KOPT-K1 (cell line): Measurements from ENCODE around the gene MSANTD4.

Source experiments
- H3K27ac ChIP-seq: fragments of 200-600 bp; sonication (generic); 2 replicates; pipeline ENCODE4 v1.5.1; 2016; ENCODE audit warnings: antibody characterized with exemption, mild to moderate bottlenecking, low read depth, low read length; ENCODE audit not compliant: poor library complexity, severe bottlenecking
- H3K36me3 ChIP-seq: fragments of 200-600 bp; sonication (generic); 2 replicates; pipeline ENCODE4 v1.5.1; 2017; ENCODE audit warnings: antibody characterized with exemption, mild to moderate bottlenecking, low read length, moderate library complexity; ENCODE audit not compliant: insufficient read depth
- H3K9me3 ChIP-seq: fragments of 200-600 bp; sonication (generic); 2 replicates; pipeline ENCODE4 v1.5.1; 2017; ENCODE audit warnings: antibody characterized with exemption, low read length, mild to moderate bottlenecking; ENCODE audit not compliant: insufficient read depth, poor library complexity, severe bottlenecking

The MSANTD4 gene

DNA sequence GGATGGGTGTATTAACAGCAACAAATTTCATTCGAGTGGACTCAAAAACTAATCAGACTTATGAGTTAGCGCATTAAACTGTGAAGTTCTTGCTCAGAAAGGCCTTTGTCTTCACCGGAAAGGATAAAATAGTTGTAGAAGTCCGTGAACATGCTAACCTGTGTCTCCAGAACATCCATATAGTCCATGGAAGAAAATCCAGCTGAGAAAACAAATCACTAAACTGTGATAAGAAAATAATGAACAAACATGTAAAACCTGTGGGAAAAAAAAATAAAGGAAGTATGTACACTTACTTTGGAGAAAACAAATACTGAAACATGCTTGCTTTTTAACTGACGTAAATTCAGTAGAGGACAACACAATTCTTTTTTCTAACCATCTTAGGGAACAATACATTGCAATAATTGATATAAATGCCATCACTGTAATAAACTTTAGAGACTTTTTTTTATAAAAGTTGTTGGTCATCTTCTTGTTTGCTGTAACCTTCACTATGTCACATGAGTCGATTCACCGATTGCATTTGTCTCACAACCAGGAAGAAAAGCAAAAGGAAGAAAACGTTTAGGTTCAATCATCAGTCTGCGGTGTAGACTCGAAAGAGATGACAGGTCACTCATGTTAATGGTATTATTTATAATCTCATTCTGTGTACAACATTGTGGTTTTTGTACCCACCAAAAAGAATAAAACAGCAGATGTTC, 41.9 kb downstream of the MSANTD4 start:
- H3K9me3 ChIP-seq, result no peaks in the 10 kb centered on the region
- no peaks in the 10 kb centered on the region for H3K36me3 ChIP-seq
- no peak overlapping the region for H3K27ac ChIP-seq

- no peak overlapping the region for H3K27ac ChIP-seq
Observed at GRCh38 chr11:105975128-105975527, 46.9 kb downstream of the MSANTD4 start.

GRCh38 chr11:105969756-105970155, 52.3 kb downstream of the MSANTD4 start:
- no peak overlapping the region for H3K27ac ChIP-seq
- no peaks in the 10 kb centered on the region for H3K36me3 ChIP-seq
- H3K9me3 ChIP-seq, result no peaks in the 10 kb centered on the region

More at GRCh38 chr11:105975128-105975527, 46.9 kb downstream of the MSANTD4 start:
- Histone ChIP-seq H3K36me3 (no peaks in the 10 kb centered on the region), H3K9me3 (no peaks in the 10 kb centered on the region)

DNA sequence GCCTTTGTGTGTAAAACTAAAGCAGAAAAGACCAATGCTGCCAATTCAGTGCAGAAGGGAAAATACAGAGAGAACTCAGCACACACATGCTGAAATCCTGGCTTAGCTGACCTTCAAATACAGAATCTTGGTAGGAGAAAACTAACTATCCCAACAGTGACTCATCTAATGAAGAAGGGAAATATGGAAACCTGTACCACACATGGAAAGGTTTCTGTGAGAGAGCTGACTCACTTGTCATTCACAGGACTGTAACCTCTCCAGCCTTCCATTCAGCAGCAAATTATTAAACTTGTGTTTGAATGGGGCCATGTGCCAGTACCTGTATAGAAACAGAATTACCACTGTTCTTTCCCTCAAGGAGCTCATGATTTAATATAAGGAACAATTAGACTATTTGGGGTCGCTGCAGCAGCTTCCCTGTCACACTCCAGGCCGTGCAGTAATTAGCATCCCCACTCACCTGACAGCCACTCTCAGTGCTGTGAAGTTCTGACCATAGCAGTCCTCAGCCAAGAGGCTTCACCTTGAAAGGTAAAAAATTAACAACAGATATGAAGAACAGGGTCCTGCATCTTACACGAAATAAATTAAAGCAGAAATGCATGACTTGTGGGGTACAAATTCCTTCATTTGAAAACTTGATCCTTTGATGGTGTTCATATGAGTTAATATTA, 53.9 kb downstream of the MSANTD4 start:
- no peak overlapping the region for H3K27ac ChIP-seq
- H3K9me3 ChIP-seq, result no peaks in the 10 kb centered on the region
- H3K36me3 ChIP-seq, result no peaks in the 10 kb centered on the region

DNA sequence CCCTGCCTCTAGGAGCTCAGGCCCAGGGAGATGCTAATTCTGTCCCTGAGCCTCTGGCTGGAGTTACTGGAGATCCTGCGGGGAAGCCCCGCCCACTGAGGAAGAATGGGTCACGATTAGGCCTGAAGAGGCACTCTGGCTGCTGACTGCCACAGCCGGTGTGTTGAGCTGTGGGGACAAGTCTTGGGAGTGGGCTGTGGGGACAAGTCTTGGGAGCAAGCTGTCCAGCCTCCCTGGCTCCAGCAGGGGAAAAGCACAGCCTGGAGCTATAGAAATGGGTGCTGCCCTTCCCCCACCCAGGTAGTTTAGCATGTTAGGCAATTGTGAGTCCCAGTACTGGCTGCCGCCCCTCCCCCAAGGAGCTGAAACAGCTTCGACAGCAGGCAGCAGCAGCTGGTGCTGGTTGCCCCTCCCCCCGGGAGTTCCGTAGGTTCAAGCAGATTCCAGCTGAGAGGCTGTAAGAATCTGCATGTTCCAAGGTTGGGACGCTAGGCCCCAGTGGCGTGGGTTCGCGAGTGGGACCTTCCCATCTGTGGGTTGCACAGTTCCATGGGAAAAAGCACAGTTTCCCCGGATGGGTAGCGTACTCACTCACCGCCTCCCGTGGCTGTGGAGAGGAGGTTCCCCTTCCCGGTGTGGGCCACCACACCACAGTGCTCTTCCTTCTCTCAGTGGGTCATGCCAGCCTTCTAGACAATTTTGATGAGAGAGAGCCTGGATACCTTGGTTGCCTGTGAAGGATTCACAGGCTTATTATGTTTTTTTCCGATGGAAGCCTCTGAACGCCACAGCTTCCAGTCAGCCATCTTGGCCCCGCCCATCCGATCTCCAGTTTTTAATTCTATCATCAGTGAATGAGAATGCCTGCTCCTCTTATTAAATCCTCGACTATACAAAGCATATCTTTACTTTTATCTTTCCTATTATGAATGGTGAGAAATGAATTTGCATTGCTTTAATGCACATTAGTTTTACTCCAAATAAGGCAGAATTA, 61.5 kb downstream of the MSANTD4 start:
- no peaks in the 10 kb centered on the region for H3K36me3 ChIP-seq
- H3K9me3 ChIP-seq, result no peaks in the 10 kb centered on the region
- H3K27ac ChIP-seq, result no peak overlapping the region
